HCT116 (cell line): ENCODE results near the gene TDRD9.

Source experiments
- ATF3 ChIP-seq: IDR thresholded peaks from 2 replicates; pipeline ENCODE4 v1.6.1; 2012
- CEBPB ChIP-seq: IDR thresholded peaks from 2 replicates; pipeline ENCODE4 v1.6.1; 2012; ENCODE audit warnings: low read depth
- CTCF ChIP-seq, 3 experiments: fragments of 200-600 bp in 1 of 3; sonication (generic) in 1 of 3; IDR thresholded peaks in 2 of 3; conservative IDR thresholded peaks in 1 of 3; 2 replicates each; pipeline ENCODE4 v1.5.1; 2012 to 2017; ENCODE audit warnings: low read depth in 2 of 3, low read length in 2 of 3, antibody characterized with exemption in 1 of 3, borderline replicate concordance in 1 of 3, control low read depth in 1 of 3, mild to moderate bottlenecking in 1 of 3, mixed read lengths in 1 of 3, mixed run types in 1 of 3, moderate library complexity in 1 of 3; ENCODE audit not compliant: insufficient read depth in 1 of 3
- EGR1 ChIP-seq: IDR thresholded peaks from 2 replicates; pipeline ENCODE4 v1.6.1; 2012; ENCODE audit warnings: low read depth
- ELF1 ChIP-seq: IDR thresholded peaks from 2 replicates; pipeline ENCODE4 v1.6.1; 2012; ENCODE audit warnings: low read depth, borderline replicate concordance
- EZH2 ChIP-seq: fragments of 200-600 bp; sonication (generic); IDR thresholded peaks from 2 replicates; pipeline ENCODE4 v1.6.1; 2017; ENCODE audit warnings: antibody characterized with exemption, mixed run types
- FOSL1 ChIP-seq: IDR thresholded peaks from 2 replicates; pipeline ENCODE4 v1.6.1; 2012; ENCODE audit warnings: low read depth
- MAX ChIP-seq: IDR thresholded peaks from 2 replicates; pipeline ENCODE4 v1.6.1; 2012
- POLR2AphosphoS5 ChIP-seq: IDR thresholded peaks from 2 replicates; pipeline ENCODE4 v1.6.1; 2011; ENCODE audit warnings: mild to moderate bottlenecking, low read depth, low read length, moderate library complexity
- SIN3A ChIP-seq: IDR thresholded peaks from 2 replicates; pipeline ENCODE4 v1.6.1; 2012; ENCODE audit warnings: low read depth
- SP1 ChIP-seq: IDR thresholded peaks from 2 replicates; pipeline ENCODE4 v1.6.1; 2012; ENCODE audit warnings: low read depth
- YY1 ChIP-seq: IDR thresholded peaks from 2 replicates; pipeline ENCODE4 v1.6.1; 2011; ENCODE audit warnings: low read length, low read depth, moderate library complexity, mild to moderate bottlenecking; ENCODE audit not compliant: insufficient replicate concordance; ENCODE audit errors: extremely low read depth

- TF ChIP-seq CTCF (IDR thresholded peaks at IDR 0.05 in 2 of 3, conservative IDR thresholded peaks at IDR 0.05 in 1 of 3; ENCODE audit: borderline replicate concordance in 1 of 3, insufficient read depth in 1 of 3, low read depth in 2 of 3, low read length in 2 of 3), result peak; percentile 35 to 58 (median 48); a peak in 5 of 6 replicates
- no peak for TF ChIP-seq EGR1
- no peak for TF ChIP-seq EZH2
- no peak for TF ChIP-seq ELF1
- TF ChIP-seq FOSL1, result no peak
- TF ChIP-seq CEBPB, result no peak
- no peak for TF ChIP-seq POLR2AphosphoS5
- no peak for TF ChIP-seq YY1
- TF ChIP-seq MAX, result no peak
- TF ChIP-seq SP1, result no peak
- TF ChIP-seq ATF3, result no peak
- no peak for TF ChIP-seq SIN3A
Measured at GRCh38 chr14:104075530-104076151, 147.4 kb downstream of the TDRD9 start.
